Bronchial epithelial cell (primary cell): ENCODE data around the gene FGGY. TPM values are rescaled to one million over a fixed set of nuclear protein-coding genes. Genes with fewer than 3 reads are reported as not detected.

Source experiments
- DNase-seq: peaks from one replicate; pipeline ENCODE4 v3.0.0-alpha.2; 2010; ENCODE audit warnings: low read depth
- FAIRE-seq: peaks from 2 replicates; lab custom pipeline; 2011; peaks lifted over from hg19 to GRCh38; lab: Jason Lieb, UNC
- H3K27me3 ChIP-seq: 2 replicates; pipeline ENCODE4 v1.5.1; 2011; ENCODE audit warnings: low read length; ENCODE audit not compliant: control insufficient read depth, insufficient read depth
- H3K36me3 ChIP-seq: 2 replicates; pipeline ENCODE4 v1.5.1; 2011; ENCODE audit warnings: low read length; ENCODE audit not compliant: control insufficient read depth, insufficient read depth
- H3K4me3 ChIP-seq: 2 replicates; pipeline ENCODE4 v1.5.1; 2011; ENCODE audit warnings: mild to moderate bottlenecking, low read depth, low read length, control low read depth
- total RNA-seq: library from RNA; depleted of rRNA; stranded (reverse); fragments of >200 nt; gene quantifications from 2 replicates; pipeline ENCODE4 v1.2.1, GENCODE V29; 2014
- TF ChIP-seq, protein P1 (sequence below): IDR thresholded peaks from 2 replicates; pipeline ENCODE4 v1.5.1; 2011; ENCODE audit warnings: mild to moderate bottlenecking, moderate library complexity, low read length, control low read depth, inconsistent platforms; ENCODE audit not compliant: insufficient read depth, severe bottlenecking

The FGGY gene
- total RNA-seq, 1 donor from 2014 or later = 20.0 TPM

DNA sequence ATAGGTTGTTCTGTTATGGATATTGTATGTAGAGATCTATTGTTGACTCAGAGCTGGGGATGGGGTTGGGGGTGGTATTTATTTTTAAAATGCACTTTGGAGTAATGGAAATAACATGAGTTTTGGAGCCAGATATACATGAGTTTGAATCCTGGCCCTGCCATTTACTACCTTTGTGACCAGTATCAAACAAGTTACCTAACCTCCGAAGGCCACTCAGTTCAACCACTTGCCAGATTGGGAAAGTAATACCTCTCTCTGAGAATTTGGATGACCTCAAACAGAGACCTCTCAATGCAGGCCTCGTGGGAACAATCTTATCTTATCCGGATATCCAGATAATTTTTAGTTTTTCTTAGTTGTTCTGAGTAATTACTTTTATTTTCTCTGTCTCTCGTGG is 181.0 kb downstream of the FGGY start:
- H3K27me3 ChIP-seq = no peaks in the 10 kb centered on the region
- no peak overlapping the region for H3K4me3 ChIP-seq
- no peak for DNase-seq
- no peaks in the 10 kb centered on the region for H3K36me3 ChIP-seq
- TF ChIP-seq, protein P1, sequence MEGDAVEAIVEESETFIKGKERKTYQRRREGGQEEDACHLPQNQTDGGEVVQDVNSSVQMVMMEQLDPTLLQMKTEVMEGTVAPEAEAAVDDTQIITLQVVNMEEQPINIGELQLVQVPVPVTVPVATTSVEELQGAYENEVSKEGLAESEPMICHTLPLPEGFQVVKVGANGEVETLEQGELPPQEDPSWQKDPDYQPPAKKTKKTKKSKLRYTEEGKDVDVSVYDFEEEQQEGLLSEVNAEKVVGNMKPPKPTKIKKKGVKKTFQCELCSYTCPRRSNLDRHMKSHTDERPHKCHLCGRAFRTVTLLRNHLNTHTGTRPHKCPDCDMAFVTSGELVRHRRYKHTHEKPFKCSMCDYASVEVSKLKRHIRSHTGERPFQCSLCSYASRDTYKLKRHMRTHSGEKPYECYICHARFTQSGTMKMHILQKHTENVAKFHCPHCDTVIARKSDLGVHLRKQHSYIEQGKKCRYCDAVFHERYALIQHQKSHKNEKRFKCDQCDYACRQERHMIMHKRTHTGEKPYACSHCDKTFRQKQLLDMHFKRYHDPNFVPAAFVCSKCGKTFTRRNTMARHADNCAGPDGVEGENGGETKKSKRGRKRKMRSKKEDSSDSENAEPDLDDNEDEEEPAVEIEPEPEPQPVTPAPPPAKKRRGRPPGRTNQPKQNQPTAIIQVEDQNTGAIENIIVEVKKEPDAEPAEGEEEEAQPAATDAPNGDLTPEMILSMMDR = no peak
- no peak for FAIRE-seq

DNA sequence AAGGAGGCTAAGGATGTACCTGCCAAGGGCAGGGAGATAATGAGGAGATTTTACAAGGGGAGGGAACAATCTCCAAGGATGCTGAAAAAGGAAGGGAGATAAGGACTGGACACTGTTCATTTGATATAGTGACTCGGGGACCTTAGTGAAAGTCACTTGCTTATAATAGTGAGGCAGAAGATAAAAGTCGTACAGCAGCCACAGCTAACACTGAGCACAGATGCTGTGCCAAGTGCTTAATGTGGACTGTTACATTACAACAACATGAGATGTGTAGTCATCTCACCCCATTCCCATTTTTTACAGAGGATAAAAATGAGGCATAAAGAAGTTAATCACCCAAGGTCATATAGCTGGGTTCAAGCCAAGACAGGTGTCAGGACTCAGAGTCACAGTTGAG is 181.9 kb downstream of the FGGY start:
- DNase-seq (no peak), FAIRE-seq (no peak)
- Histone ChIP-seq H3K36me3 (no peaks in the 10 kb centered on the region), H3K27me3 (no peaks in the 10 kb centered on the region), H3K4me3 (no peak overlapping the region)
- TF ChIP-seq, protein P1 = no peak

DNA sequence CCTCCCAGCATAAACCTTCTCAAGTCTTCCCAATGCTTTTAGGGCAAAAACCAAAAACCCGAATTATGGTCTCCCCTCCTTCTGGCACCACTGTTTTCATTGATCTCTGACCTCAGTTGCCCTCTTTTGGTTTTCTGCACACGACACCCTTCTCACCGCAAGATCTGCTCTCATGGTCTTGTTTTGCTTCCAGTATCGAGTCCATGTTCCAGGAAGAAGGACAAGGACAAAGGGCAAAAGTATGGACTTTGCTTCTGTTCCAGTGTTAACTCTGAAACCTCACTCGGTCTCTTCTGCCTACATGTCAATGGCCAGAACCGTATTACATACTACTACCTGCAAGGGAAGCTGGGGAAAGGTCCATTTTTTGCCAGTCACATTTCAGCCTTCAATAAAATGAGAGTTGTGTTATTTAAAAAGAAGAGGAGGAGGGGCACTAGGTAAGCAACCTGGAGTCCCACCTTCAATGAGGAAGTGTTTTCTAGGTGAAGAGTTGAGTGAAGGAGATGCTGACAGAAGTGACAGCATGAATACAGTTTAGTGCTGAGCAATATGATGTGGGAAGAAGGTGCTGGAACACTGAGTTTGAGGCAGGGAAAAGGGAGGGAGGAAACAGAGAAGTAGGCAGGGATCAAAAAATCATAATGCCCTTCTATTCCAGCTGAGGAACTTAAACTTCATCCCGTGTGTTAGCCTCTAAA is 183.4 kb downstream of the FGGY start:
- Histone ChIP-seq H3K4me3 (no peak overlapping the region), H3K27me3 (no peaks in the 10 kb centered on the region), H3K36me3 (no peaks in the 10 kb centered on the region)
- FAIRE-seq (no peak), DNase-seq (no peak)
- TF ChIP-seq, protein P1 = no peak

DNA sequence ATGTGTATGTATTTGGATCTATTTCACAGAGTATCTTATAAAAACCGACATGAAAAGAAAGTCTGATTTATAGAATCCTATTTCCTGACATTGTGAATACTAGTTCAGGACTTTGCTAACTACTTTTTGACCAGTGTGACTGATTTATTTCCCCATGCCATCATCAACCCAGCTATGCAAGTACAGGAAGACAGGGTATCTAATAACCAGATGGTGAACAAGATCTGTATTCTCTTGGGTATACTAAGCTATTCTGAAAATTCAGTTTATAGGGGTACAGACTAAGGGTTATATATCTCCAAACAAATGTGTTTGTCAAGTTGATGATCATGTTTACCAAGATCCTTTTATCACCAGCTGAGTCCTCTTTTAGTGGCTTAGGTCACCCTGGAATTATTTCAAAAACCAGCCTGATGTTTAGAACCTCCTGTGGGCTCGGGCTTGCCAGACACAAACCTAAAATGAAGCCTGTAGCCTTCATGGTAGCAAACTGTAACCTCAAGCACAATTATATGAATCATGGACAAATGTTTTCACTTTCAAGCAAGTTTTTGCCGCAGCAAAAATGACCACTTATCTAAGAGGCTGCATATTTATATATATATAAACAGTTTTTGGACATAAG is 185.1 kb downstream of the FGGY start:
- no peak for FAIRE-seq
- no peaks in the 10 kb centered on the region for H3K36me3 ChIP-seq
- H3K27me3 ChIP-seq = no peaks in the 10 kb centered on the region
- TF ChIP-seq, protein P1 = no peak
- no peak overlapping the region for H3K4me3 ChIP-seq
- DNase-seq = no peak

DNA sequence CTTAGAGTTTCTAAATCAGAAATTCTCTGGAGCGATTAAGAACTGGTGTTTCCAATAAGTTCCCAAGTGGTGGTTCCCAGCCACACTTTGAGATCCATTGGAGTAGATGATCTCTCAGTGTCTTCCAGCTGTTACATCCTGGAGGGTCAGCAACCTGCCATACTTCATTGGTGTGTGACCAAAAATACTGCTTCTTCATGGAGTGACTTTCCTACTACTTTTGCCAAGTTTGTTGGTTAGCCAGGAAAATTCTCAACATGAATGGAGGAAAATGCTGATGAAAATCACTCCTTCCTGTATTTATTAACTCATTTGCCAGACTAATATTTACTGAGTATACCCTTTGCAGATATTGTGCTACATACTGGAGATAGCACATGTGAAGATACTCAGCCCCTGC is 186.1 kb downstream of the FGGY start:
- Histone ChIP-seq H3K4me3 (no peak overlapping the region), H3K27me3 (no peaks in the 10 kb centered on the region), H3K36me3 (no peaks in the 10 kb centered on the region)
- no peak for FAIRE-seq
- DNase-seq = no peak
- TF ChIP-seq, protein P1 = no peak
